Mucosa of gallbladder (tissue), 1 donor: Measurements from ENCODE around the gene ARF5. TPM values are rescaled to one million over a fixed set of nuclear protein-coding genes. Genes with fewer than 3 reads are reported as not detected.
"Not testable (repeated sequence)": the region's sequence is repeated elsewhere in the genome, so short reads cannot be mapped to it uniquely, and the experiment has no call there.

ENCODE experiments used
- DNase-seq: peaks from one replicate; pipeline ENCODE4 v3.0.0-alpha.2; 2020; ENCODE audit warnings: low spot score
- total RNA-seq: library from RNA; stranded (reverse); gene quantifications from one replicate; pipeline ENCODE4 v1.2.1, GENCODE V29; 2021
- donor health status: DM: no; HTN: no; CAD: no.

Gene ARF5
- 129 TPM for total RNA-seq

DNA sequence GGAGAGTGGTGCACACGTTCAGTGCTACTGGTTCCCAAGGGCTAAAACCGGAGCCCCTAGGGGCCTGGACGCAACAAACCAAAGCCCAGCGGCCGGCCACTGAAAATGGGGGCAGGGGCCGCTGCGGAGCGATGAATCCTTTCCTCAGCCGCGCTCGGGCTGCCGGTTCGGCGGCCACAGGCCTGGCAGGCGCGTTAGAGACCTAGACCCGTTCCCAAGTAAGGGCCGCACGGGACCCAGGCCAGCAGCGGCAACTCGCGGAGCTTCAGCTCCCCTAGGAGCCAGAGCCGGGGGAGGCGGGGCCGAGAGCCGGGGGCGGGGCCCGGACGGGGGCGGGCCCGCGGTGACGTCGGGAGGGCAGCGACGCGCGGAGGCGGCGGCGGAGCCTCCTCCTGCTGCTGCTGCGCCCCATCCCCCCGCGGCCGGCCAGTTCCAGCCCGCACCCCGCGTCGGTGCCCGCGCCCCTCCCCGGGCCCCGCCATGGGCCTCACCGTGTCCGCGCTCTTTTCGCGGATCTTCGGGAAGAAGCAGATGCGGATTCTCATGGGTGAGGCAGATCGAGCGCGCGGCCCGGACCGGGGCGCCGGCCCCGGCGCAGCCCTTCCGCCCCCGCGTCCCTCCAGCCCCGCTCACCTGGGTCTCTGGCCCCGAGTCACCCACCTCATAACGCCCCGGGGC, at the start of gene ARF5:
ARF5 (plus strand) TSS at position 393 of the 678 bp plus-strand sequence; CDS start at position 481, 88 bp downstream.
- peak; percentile 90 for DNase-seq

- no peak for DNase-seq
Measured at GRCh38 chr7:127539116-127539515, 49.1 kb upstream of the ARF5 start.

GRCh38 chr7:127540461-127540860, 47.8 kb upstream of the ARF5 start:
- not testable (repeated sequence) for DNase-seq

DNA sequence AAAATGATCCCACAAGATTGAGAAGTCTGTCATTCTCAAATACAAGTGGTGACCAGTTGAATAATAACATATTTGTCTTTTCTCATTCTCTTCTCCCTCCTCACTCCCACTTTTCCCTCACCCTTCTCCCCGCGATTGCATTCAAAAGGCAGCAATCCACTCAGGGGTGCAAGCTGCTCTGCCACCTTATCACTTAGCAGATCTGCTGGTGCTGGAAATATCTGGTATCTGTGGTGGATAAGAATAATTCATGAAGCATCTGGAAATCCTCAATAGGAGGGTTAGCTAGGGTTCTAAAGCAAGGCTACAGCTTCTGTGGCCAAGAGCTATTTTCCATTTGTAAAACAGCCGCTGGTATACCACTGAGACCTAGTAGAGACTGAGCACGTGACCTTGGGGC, 46.7 kb upstream of the ARF5 start:
- no peak for DNase-seq

DNA sequence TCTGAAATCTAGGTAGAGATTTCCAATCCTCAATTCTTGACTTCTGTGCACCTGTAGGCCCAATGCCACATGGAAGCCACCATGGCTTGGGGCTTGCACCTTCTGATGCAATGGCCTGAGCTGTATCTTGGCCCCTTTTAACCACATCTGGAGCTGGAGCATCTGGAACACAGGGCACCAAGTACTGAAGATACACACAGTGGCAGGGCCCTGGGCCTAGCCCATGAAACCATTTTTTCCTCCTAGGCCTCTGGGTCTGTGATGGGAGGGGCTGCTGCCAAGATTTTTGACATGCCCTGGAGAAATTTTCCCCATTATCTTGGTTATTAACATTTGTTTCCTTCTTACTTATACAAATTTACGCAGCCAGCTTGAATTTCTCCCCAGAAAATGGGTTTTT, 41.9 kb upstream of the ARF5 start:
- DNase-seq, result no peak

- DNase-seq, result no peak
Measured at GRCh38 chr7:127550247-127550646, 38.0 kb upstream of the ARF5 start.

DNA sequence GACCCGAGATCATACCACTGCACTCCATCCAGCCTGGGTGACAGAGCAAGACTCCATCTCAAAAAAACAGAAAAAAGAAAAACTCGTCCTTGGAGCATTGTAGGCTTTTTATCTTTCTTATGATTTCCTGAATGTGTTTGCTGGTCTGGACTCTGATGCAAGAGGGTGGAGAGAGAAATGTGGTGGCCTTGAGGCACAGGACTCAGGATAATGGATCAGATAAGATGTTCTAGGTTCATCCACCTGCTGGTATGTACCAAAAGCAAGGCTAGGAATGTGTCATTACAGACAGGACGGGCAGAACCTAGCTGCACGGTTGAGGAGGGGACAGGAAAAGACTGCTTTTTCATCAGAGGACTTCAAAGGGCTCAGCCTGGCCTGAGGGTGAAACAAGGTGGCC, 36.3 kb upstream of the ARF5 start:
- no peak for DNase-seq

DNA sequence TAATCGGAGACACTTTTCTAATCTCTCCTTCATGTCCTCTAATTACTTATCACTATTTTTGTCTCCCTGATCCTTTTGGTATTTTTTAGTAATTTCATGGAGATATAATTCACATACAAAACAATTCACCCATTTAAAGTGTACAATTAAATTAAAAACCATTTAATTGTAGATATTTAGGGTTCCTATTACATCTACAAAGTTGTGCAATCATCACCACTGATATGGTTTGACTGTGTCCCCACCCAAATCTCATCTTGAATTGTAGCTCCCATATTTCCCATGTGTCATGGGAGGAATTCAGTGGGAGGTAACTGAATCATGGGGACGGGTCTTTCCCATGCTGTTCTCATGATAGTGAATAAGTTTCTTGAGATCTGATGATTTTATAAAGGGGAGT, 31.8 kb upstream of the ARF5 start:
- no peak for DNase-seq

DNA sequence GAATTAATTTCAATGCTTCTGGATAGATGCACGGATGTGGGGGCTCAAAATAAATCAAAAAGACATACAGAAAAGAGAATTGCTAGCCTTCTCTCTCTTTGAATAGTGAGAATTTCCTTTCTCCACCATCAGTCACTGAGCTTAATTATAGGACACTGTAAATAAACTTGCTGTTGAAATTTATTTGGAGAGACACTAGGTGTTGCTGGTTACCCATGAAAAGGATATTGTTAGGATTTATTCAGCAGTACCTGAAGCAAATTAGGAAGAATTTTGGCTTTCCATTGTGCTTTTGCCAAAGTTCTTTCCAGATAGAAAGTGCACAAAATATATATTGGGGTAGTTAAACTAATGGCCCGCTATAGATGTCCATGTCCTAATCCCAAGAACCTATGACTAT, 30.4 kb upstream of the ARF5 start:
- no peak for DNase-seq

DNA sequence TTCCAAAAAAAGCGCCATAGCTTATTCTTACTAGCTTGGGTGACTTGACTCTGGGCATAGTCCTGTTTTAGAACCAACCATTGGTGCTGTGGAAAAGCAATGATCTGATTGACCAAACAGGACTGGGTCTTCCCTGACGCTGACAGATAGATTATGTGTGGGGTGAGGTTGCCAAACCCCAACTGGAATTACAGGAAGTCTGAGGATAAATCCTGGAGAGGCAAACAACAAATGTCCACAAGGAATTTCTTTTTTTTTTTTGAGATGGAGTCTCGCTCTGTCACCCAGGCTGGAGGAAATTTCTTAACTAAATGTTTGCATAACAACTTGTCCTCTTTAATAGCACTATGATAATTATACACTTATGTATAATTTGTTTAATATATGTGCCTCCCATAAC, 22.0 kb upstream of the ARF5 start:
- no peak for DNase-seq

- DNase-seq, result not testable (repeated sequence)
Measured at GRCh38 chr7:127568034-127568433, 20.2 kb upstream of the ARF5 start.

DNA sequence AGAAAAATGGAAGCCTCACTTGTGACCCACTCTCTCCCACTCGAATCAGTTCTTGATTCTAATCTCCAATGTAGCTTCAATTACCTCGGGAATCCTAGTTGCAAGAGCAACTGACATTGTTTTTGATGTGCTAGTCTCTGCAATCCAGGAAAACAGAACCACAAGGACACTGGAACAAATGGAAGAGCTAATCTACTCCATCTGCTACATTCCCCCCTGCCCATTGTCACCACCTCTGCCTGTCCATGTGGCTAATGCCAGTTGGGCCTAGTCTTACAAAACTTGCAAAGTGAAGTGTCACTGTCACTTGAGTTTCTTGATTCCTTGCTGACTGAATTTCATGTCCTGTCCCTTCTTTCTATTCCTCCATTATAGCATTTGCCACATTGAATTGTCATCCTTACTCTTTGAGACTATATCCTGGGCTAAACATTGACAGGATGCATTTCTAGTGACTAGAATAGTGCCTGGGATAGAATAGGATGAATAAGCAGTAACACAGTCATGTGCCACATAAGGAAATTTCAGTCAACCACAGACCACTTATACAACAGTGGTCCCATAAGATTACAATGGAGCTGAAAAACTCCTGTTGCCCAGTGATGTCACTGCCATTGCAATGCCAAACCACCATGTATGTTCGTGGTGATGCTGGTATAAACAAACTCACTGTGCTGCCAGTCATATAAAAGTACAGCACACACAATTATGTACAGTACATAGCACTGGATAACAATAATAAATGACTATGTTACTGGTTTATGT, 16.3 kb upstream of the ARF5 start:
- no peak for DNase-seq

- no peak for DNase-seq
Measured at GRCh38 chr7:127578036-127578684, 10.1 kb upstream of the ARF5 start.

- no peak for DNase-seq
Measured at GRCh38 chr7:127578711-127579275, 9.4 kb upstream of the ARF5 start.

DNA sequence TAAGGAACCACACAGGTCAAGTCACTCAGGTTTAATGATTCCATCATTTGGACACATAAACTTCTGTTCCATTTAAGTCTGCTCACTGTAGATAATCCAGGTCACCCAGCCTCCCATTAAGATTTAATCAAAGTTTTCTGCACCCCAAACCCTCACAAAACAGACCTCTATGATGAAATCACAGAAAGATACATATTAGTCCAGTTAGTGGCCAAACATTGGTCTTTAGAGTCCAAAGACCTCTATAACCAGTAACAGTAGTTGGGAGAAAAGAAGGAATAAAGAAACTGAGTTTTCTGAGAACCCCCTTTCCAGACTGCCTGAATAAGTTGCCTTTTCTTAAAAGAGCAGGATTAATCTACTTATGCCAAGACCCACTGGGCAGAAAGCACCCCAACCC, 7.6 kb upstream of the ARF5 start:
- DNase-seq, result no peak

DNA sequence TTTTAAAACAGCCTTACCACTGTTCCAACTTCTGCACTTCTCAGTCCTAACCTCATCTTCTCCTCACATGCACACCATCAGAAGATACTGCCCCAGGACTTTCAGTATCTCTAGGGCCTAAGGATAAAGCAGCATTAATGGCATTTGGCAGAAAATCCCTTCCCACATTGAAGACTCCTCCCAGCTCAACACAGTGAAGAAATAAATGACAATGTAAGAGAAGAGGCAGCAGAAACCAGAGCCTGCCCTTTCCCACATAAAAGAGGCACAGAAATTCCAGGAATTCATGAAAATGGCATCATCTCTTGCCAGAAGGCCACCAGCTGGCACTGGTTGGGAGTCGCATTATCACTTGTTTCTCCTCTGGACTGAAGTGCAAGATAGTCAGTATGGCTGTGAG, 6.5 kb upstream of the ARF5 start:
- no peak for DNase-seq

DNA sequence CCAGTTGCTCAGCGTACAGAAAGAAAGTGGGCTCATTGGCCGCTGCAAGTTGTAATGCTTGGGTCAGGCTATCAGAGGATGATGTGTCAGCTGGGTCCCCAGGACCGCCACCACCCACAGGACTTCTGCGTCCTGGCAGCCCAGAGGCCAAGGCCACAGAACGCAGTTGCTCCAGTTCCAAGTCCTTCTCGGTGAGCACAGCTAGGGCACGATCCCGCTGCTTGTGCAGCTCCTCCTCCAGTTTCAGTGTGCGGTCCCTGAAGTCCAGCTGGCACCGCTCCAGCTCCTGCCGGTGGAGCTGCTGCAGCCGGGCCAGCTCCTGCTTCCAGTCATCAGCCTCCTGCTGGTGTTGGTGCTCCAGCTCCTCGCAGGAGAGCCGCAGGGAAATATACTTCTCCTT, 5.8 kb upstream of the ARF5 start:
- DNase-seq, result no peak

GRCh38 chr7:127584648-127585043, 3.6 kb upstream of the ARF5 start:
- DNase-seq, result no peak

GRCh38 chr7:127585044-127585953, 2.9 kb upstream of the ARF5 start, which contains the start of gene GCC1:
Gene GCC1 (minus strand): TSS chr7:127585596. CDS start chr7:127585182, 414 bp downstream.
- DNase-seq, result peak; percentile 93

DNA sequence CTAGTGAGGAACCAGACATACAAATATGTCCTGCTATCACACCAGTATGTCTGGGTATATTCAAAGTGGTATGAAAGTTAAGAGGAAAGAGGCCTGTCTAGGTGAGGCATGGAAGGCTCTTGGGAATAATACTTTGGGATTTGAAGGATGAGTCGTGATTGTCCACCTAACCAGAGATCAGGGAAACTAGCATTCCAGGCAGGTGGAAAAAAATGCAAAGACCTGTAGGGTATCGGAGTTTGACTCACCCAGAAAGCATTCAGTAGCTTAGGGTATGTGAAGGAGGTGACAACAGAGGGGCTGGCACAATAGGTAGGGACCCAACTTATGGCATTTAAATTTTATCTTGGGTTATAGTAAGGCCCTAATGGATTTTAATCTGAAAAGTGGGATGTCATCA, 1.9 kb upstream of the ARF5 start:
- DNase-seq, result no peak

GRCh38 chr7:127587663-127588018, 570 bp upstream of the ARF5 start:
- no peak for DNase-seq
